ENCODE results near the gene LGALS14.

Gene LGALS14

GRCh38 chr19:39692822-39693221, 11.5 kb upstream of the LGALS14 start:
- no peak for TF ChIP-seq CTCF (IDR thresholded peaks at IDR 0.05; ENCODE audit: extremely low read depth, insufficient read depth, missing control alignments)
- in situ Hi-C loops (cut with MboI; ENCODE audit: low pct_unique_long_range_greater_than_20kb, low sequenced_read_pairs, unreplicated experiment) = no loop called here
- no peak for DNase-seq (ENCODE audit: low spot score)

GRCh38 chr19:39695759-39696158, 8.5 kb upstream of the LGALS14 start:
- DNase-seq (ENCODE audit: low spot score) = no peak
- in situ Hi-C loops (cut with MboI; ENCODE audit: low pct_unique_long_range_greater_than_20kb, low sequenced_read_pairs, unreplicated experiment) = no loop called here
- TF ChIP-seq CTCF (IDR thresholded peaks at IDR 0.05; ENCODE audit: extremely low read depth, insufficient read depth, missing control alignments) = no peak

GRCh38 chr19:39696387-39696786, 7.9 kb upstream of the LGALS14 start:
- no peak for TF ChIP-seq CTCF (IDR thresholded peaks at IDR 0.05; ENCODE audit: extremely low read depth, insufficient read depth, missing control alignments)
- in situ Hi-C loops (cut with MboI; ENCODE audit: low pct_unique_long_range_greater_than_20kb, low sequenced_read_pairs, unreplicated experiment) = no loop called here
- no peak for DNase-seq (ENCODE audit: low spot score)

DNA sequence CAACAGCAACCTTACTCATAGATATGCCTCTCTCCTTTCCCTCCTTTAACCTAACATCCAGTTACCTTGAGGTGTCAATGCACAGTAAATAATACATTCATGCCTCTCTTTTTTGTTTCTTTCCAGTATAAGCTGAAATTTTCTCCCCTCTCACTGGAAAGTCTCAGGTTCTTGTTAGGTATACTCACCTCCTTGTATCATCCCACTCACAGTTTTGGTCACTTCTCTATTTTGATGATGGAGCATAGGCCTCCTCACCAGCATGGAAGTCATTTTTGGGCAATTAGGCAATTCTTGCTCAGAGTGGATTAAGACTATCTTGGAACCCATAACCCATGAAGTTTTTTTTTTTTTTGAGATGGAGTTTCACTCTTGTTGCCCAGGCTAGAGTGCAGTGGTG, 5.7 kb upstream of the LGALS14 start:
- in situ Hi-C loops (cut with MboI; ENCODE audit: low pct_unique_long_range_greater_than_20kb, low sequenced_read_pairs, unreplicated experiment) = no loop called here
- no peak for TF ChIP-seq CTCF (IDR thresholded peaks at IDR 0.05; ENCODE audit: extremely low read depth, insufficient read depth, missing control alignments)
- no peak for DNase-seq (ENCODE audit: low spot score)

GRCh38 chr19:39701291-39701690, 3.0 kb upstream of the LGALS14 start:
- no peak for TF ChIP-seq CTCF (IDR thresholded peaks at IDR 0.05; ENCODE audit: extremely low read depth, insufficient read depth, missing control alignments)
- in situ Hi-C loops (cut with MboI; ENCODE audit: low pct_unique_long_range_greater_than_20kb, low sequenced_read_pairs, unreplicated experiment) = no loop called here
- no peak for DNase-seq (ENCODE audit: low spot score)

GRCh38 chr19:39705578-39706188, 1.4 kb downstream of the LGALS14 start:
- in situ Hi-C loops (cut with MboI; ENCODE audit: low pct_unique_long_range_greater_than_20kb, low sequenced_read_pairs, unreplicated experiment) = no loop called here
- no peak for DNase-seq (ENCODE audit: low spot score)

More at GRCh38 chr19:39705578-39706188, 1.4 kb downstream of the LGALS14 start:
- TF ChIP-seq CTCF (IDR thresholded peaks at IDR 0.05; ENCODE audit: extremely low read depth, insufficient read depth, missing control alignments) = no peak
